HL-60 (cell line): ENCODE measurements around the gene TRIM74.
"Not testable (repeated sequence)": the region's sequence is repeated elsewhere in the genome, so short reads cannot be mapped to it uniquely, and the experiment has no call there.

Experiments used
- POLR2AphosphoS5 ChIP-seq: IDR thresholded peaks from 2 replicates; pipeline ENCODE4 v1.6.1; 2012; ENCODE audit warnings: low read depth
- TF ChIP-seq, protein P1 (sequence below): IDR thresholded peaks from one replicate; pipeline ENCODE4 v1.5.1; 2011; ENCODE audit warnings: low read length, control low read depth, inconsistent platforms; ENCODE audit not compliant: insufficient read depth

DNA sequence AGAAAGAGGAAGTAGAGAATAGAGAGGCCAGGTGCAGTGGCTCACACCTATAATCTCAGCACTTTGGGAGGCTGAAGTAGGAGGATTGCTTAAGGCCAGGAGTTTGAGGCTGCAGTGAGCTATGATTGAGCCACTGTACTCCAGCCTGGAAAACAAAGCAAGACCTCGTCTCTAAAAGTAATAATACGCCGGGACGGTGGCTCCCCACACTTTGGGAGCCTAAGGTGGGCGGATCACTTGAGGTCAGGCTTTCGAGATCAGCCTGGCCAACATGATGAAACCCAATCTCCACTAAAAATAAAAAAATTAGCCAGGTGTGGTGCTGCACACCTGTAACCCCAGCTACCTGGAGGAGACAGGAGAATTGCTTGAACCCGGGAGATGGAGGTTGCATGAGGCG is 26.2 kb upstream of the TRIM74 start:
- TF ChIP-seq, protein P1, sequence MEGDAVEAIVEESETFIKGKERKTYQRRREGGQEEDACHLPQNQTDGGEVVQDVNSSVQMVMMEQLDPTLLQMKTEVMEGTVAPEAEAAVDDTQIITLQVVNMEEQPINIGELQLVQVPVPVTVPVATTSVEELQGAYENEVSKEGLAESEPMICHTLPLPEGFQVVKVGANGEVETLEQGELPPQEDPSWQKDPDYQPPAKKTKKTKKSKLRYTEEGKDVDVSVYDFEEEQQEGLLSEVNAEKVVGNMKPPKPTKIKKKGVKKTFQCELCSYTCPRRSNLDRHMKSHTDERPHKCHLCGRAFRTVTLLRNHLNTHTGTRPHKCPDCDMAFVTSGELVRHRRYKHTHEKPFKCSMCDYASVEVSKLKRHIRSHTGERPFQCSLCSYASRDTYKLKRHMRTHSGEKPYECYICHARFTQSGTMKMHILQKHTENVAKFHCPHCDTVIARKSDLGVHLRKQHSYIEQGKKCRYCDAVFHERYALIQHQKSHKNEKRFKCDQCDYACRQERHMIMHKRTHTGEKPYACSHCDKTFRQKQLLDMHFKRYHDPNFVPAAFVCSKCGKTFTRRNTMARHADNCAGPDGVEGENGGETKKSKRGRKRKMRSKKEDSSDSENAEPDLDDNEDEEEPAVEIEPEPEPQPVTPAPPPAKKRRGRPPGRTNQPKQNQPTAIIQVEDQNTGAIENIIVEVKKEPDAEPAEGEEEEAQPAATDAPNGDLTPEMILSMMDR: not testable (repeated sequence)
- TF ChIP-seq POLR2AphosphoS5: not testable (repeated sequence)
